A549 (cell line): Measurements from ENCODE around the gene KBTBD13. TPM values are rescaled to one million over a fixed set of nuclear protein-coding genes. Genes with fewer than 3 reads are reported as not detected.
A peak's percentile ranks its signal among the peaks of the same experiment; 100 is the strongest.
"Not testable (repeated sequence)": the region's sequence is repeated elsewhere in the genome, so short reads cannot be mapped to it uniquely, and the experiment has no call there.

Source experiments
- ATAC-seq, 2 experiments: fragments of 200-7000 bp in 1 of 2; fragments of >200 bp in 1 of 2; cut with Nextera tagmentation in 1 of 2; cut with Tn5 transposase in 1 of 2; 3 replicates each; pipeline versions ENCODE4 v1.8.0 to v1.9.1; 2018 to 2020; ENCODE audit warnings: mild to moderate bottlenecking in 1 of 2, moderate library complexity in 1 of 2
- CTCF ChIA-PET: fragments of 300-600 bp; sonication (Branson Sonifier 250); formaldehyde crosslinking; extraction: SDS; loops from one replicate; lab custom pipeline; 2021; ENCODE audit warnings: antibody characterized with exemption, inconsistent platforms; lab: Yijun Ruan, JAX
- POLR2A ChIA-PET: fragments of 350-600 bp; formaldehyde crosslinking; extraction: SDS; loops from one replicate; lab custom pipeline; 2021; ENCODE audit warnings: antibody characterized with exemption, inconsistent platforms; lab: Yijun Ruan, JAX
- DNase-seq, 2 experiments: peaks; one replicate each; pipeline versions ENCODE4 v3.0.0 to v3.0.0-alpha.2; 2011 to 2016; ENCODE audit warnings: low read depth in 1 of 2, low spot score in 1 of 2
- FAIRE-seq: peaks from 2 replicates; lab custom pipeline; 2011; peaks lifted over from hg19 to GRCh38; lab: Jason Lieb, UNC
- H3K27ac ChIP-seq, 2 experiments: fragments of >200 bp; sonication (Bioruptor Twin); formaldehyde crosslinking; 3 replicates each; pipeline ENCODE4 v1.5.1; 2016 to 2017
- H3K4me1 ChIP-seq: fragments of >200 bp; sonication (Bioruptor Twin); formaldehyde crosslinking; 3 replicates; pipeline ENCODE4 v1.6.1; 2016
- H3K4me2 ChIP-seq: fragments of >200 bp; sonication (Bioruptor Twin); formaldehyde crosslinking; 3 replicates; pipeline ENCODE4 v1.6.1; 2016
- H3K4me3 ChIP-seq: fragments of >200 bp; sonication (Bioruptor Twin); formaldehyde crosslinking; 3 replicates; pipeline ENCODE4 v1.5.1; 2016
- H3K9me3 ChIP-seq: fragments of >200 bp; sonication (Bioruptor Twin); formaldehyde crosslinking; 3 replicates; pipeline ENCODE4 v1.6.1; 2016
- BHLHE40 ChIP-seq: IDR thresholded peaks from 2 replicates; pipeline ENCODE4 v1.6.1; 2012; ENCODE audit warnings: low read depth, low read length, inconsistent platforms
- CBX8 ChIP-seq: fragments of 200-600 bp; sonication (generic); IDR thresholded peaks from 2 replicates; pipeline ENCODE4 v1.6.1; 2016
- CEBPB ChIP-seq, 2 experiments: fragments of >200 bp in 1 of 2; sonication (Bioruptor Twin) in 1 of 2; formaldehyde crosslinking in 1 of 2; IDR thresholded peaks; 2 replicates each; pipeline ENCODE4 v1.6.1; 2012 to 2016
- CHD2 ChIP-seq: fragments of 150-350 bp; IDR thresholded peaks from 2 replicates; pipeline ENCODE4 v1.6.1; 2014; ENCODE audit warnings: low read length; ENCODE audit not compliant: partially characterized antibody
- E2F6 ChIP-seq: IDR thresholded peaks from 2 replicates; pipeline ENCODE4 v1.6.1; 2012; ENCODE audit warnings: low read depth, borderline replicate concordance
- FOSL2 ChIP-seq, 2 experiments: fragments of 450-650 bp in 1 of 2; fragments of >200 bp in 1 of 2; sonication (Bioruptor Twin) in 1 of 2; formaldehyde crosslinking; IDR thresholded peaks; 2 replicates each; pipeline versions ENCODE4 v1.5.0 to v1.6.1; 2016 to 2020; ENCODE audit warnings: mild to moderate bottlenecking in 1 of 2, moderate library complexity in 1 of 2
- FOXS1 ChIP-seq: fragments of 250-450 bp; sonication (Bioruptor Pico); IDR thresholded peaks from 2 replicates; pipeline ENCODE4 v1.5.0; 2020; ENCODE audit warnings: mild to moderate bottlenecking, moderate library complexity
- HDAC2 ChIP-seq: fragments of 200-600 bp; sonication (generic); IDR thresholded peaks from 2 replicates; pipeline ENCODE4 v1.6.1; 2016
- HOXA7 ChIP-seq: fragments of 250-450 bp; sonication (Bioruptor Pico); IDR thresholded peaks from 2 replicates; pipeline ENCODE4 v1.5.0; 2020; ENCODE audit warnings: mild to moderate bottlenecking, moderate library complexity
- HOXB5 ChIP-seq: fragments of 250-450 bp; sonication (Bioruptor Pico); IDR thresholded peaks from 2 replicates; pipeline ENCODE4 v1.5.0; 2020; ENCODE audit warnings: mild to moderate bottlenecking, moderate library complexity
- NPAS2 ChIP-seq: fragments of 250-450 bp; sonication (Bioruptor Pico); IDR thresholded peaks from 2 replicates; pipeline ENCODE4 v1.8.0; 2022; ENCODE audit warnings: mild to moderate bottlenecking, moderate library complexity, borderline replicate concordance
- NR3C1 ChIP-seq: fragments of >200 bp; sonication (Bioruptor Twin); formaldehyde crosslinking; IDR thresholded peaks from 3 replicates; pipeline ENCODE4 v1.6.1; 2017
- PHF8 ChIP-seq: fragments of 200-600 bp; sonication (generic); IDR thresholded peaks from 2 replicates; pipeline ENCODE4 v1.6.1; 2016; ENCODE audit warnings: low read depth, mild to moderate bottlenecking, antibody characterized with exemption, moderate library complexity, borderline replicate concordance
- REST ChIP-seq: fragments of 200-600 bp; sonication (generic); IDR thresholded peaks from 2 replicates; pipeline ENCODE4 v1.6.1; 2016; ENCODE audit warnings: antibody characterized with exemption, mild to moderate bottlenecking, moderate library complexity
- RFX5 ChIP-seq: fragments of 450-650 bp; IDR thresholded peaks from 2 replicates; pipeline ENCODE4 v1.7.1; 2014; ENCODE audit warnings: antibody characterized with exemption, mild to moderate bottlenecking, moderate library complexity
- RNF2 ChIP-seq: fragments of 200-600 bp; sonication (generic); IDR thresholded peaks from 2 replicates; pipeline ENCODE4 v1.6.1; 2016; ENCODE audit warnings: low read depth, mild to moderate bottlenecking, antibody characterized with exemption, moderate library complexity, borderline replicate concordance
- SMC3 ChIP-seq: fragments of >200 bp; sonication (Bioruptor Twin); formaldehyde crosslinking; IDR thresholded peaks from 3 replicates; pipeline ENCODE4 v1.6.1; 2018; ENCODE audit warnings: inconsistent platforms
- ZC3H11A ChIP-seq: fragments of 450-650 bp; IDR thresholded peaks from 2 replicates; pipeline ENCODE4 v1.6.1; 2014; ENCODE audit warnings: antibody characterized with exemption, mild to moderate bottlenecking
- ZSCAN20 ChIP-seq: fragments of 250-450 bp; sonication (Bioruptor Pico); IDR thresholded peaks from 2 replicates; pipeline ENCODE4 v1.8.0; 2022; ENCODE audit warnings: mild to moderate bottlenecking, moderate library complexity
- WGBS: methylation state at CpG from one replicate; pipeline ENCODE4 v1.1.6; 2017; ENCODE audit errors: missing lambda C conversion rate; 5-methylcytosine and 5-hydroxymethylcytosine counted together
- polyA plus RNA-seq, 4 experiments: library from polyadenylated mRNA; depleted of rRNA in 3 of 4; stranded (reverse); fragments of >200 nt; fragmentation: RNase III in 1 of 4; extraction: RNeasy Plus Mini Kit Qiagen cat#74134 plus additional on column Dnase treatment in 1 of 4; gene quantifications; 2 replicates in 3 of 4; 3 replicates in 1 of 4; pipeline ENCODE4 v1.2.3, GENCODE V29; 2011 to 2017
- TF ChIP-seq, protein P1 (sequence below): IDR thresholded peaks from 2 replicates; pipeline ENCODE4 v1.6.1; 2012
- TF ChIP-seq, protein P2 (sequence below): fragments of >200 bp; sonication (Bioruptor Twin); formaldehyde crosslinking; IDR thresholded peaks from 2 replicates; pipeline ENCODE4 v1.6.1; 2016

The KBTBD13 gene
- polyA plus RNA-seq, 2 of the 4 experiments (the other 2 are of a cell fraction), result not detected

GRCh38 chr15:65071381-65071811, 5.2 kb upstream of the KBTBD13 start:
- peak in 1 of 2 experiments; percentile 20; a peak in 2 of 6 replicates for ATAC-seq
- no peak overlapping the region for H3K4me3 ChIP-seq
- FAIRE-seq, result no peak
- TF ChIP-seq HOXA7 (no peak), HDAC2 (no peak), FOSL2 (IDR thresholded peaks at IDR 0.05) (no peak), FOSL2 (CRISPR knock-in tag; IDR thresholded peaks at IDR 0.05) (no peak), CHD2 (no peak), NR3C1 (no peak), FOXS1 (no peak), HOXB5 (no peak), CEBPB (IDR thresholded peaks at IDR 0.05) (no peak), ZSCAN20 (CRISPR knock-in tag) (no peak), RFX5 (no peak), CBX8 (no peak), BHLHE40 (no peak), ZC3H11A (no peak)
- TF ChIP-seq, protein P1, sequence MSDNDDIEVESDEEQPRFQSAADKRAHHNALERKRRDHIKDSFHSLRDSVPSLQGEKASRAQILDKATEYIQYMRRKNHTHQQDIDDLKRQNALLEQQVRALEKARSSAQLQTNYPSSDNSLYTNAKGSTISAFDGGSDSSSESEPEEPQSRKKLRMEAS, result no peak
- ChIA-PET CTCF (interaction anchor here (32.9 to 33.7 kb wide), 2 partner anchors 2 to 17 kb away, joined by 1280 read pairs; partner anchors contain the start of genes KBTBD13, RASL12 and SLC51B), POLR2A (no interaction called here)
- no peaks in the 10 kb centered on the region for H3K9me3 ChIP-seq
- WGBS, result 75% methylated on average over 5 of the region's 5 CpGs
- no peak overlapping the region for H3K4me2 ChIP-seq
- H3K27ac ChIP-seq, result no peak overlapping the region; a peak in 1 of 6 replicates
- peaks cover 5% of the 10 kb centered on the region; the same call in 2 of the 3 replicates for H3K4me1 ChIP-seq
- DNase-seq, result no peak

- H3K4me2 ChIP-seq, result no peak overlapping the region
- no peak for FAIRE-seq
- POLR2A ChIA-PET, result no interaction called here
- no peak for DNase-seq
- H3K4me3 ChIP-seq, result no peak overlapping the region
- CTCF ChIA-PET, result interaction anchor here (7.3 to 32.9 kb wide), 3 partner anchors 14 to 39 kb away, joined by 75 to 1280 read pairs (median 254); partner anchors contain the start of genes MTFMT, RASL12 and SLC51B
- H3K9me3 ChIP-seq, result no peaks in the 10 kb centered on the region
- H3K4me1 ChIP-seq, result peaks cover 5% of the 10 kb centered on the region; the same call in 2 of the 3 replicates
- no peak overlapping the region; a peak in 1 of 6 replicates for H3K27ac ChIP-seq
- WGBS, result 100% methylated on average over 1 of the region's 1 CpG
- no peak for ATAC-seq
- no peak for TF ChIP-seq CHD2
- TF ChIP-seq CBX8, result no peak
- TF ChIP-seq, protein P1, result no peak
- no peak for TF ChIP-seq RNF2
- no peak for TF ChIP-seq NPAS2 (CRISPR knock-in tag)
- TF ChIP-seq E2F6, result no peak
- no peak for TF ChIP-seq SMC3
These were observed 4.5 kb upstream of the KBTBD13 start for GRCh38 chr15:65072027-65072426.

DNA sequence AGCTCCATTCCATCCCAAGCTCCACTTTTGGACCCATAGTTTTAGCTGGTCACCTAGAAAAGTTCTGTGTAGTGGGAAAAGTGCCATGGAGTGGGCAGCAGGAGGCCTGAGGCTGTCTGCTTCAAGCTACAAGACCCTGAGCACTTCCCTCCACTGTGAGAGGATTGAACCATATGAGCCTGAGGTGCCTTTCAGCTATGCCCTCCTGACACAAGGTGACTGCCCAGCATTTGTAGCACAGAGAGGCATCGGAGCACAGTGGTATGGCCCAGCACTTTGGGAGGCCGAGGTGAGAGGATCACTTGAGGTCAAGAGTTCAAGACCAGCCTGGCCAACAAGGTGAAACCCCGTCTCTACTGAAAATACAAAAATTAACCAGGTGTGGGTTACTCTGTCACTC, 3.9 kb upstream of the KBTBD13 start:
- no peak for DNase-seq
- no peak overlapping the region for H3K27ac ChIP-seq
- no peak for ATAC-seq
- ChIA-PET POLR2A (no interaction called here), CTCF (interaction anchor here (7.3 to 32.9 kb wide), 3 partner anchors 13 to 39 kb away, joined by 75 to 1280 read pairs (median 254); partner anchors contain the start of genes MTFMT, RASL12 and SLC51B)
- no peak overlapping the region for H3K4me2 ChIP-seq
- no peak for FAIRE-seq
- WGBS, result 87% methylated on average over 3 of the region's 3 CpGs
- TF ChIP-seq PHF8, result no peak
- TF ChIP-seq, protein P2, sequence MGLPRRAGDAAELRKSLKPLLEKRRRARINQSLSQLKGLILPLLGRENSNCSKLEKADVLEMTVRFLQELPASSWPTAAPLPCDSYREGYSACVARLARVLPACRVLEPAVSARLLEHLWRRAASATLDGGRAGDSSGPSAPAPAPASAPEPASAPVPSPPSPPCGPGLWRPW, result no peak
- TF ChIP-seq REST, result no peak
- no peak overlapping the region for H3K4me3 ChIP-seq
- no peaks in the 10 kb centered on the region for H3K9me3 ChIP-seq
- H3K4me1 ChIP-seq, result peaks cover 5% of the 10 kb centered on the region; the same call in 2 of the 3 replicates

- POLR2A ChIA-PET, H3K9me3 ChIP-seq, DNase-seq, H3K27ac ChIP-seq, ATAC-seq, H3K4me2 ChIP-seq, H3K4me1 ChIP-seq, H3K4me3 ChIP-seq, FAIRE-seq: not testable (repeated sequence)
- WGBS, result 94% methylated on average over 14 of the region's 22 CpGs
- CTCF ChIA-PET, result interaction anchor here (1.0 to 32.9 kb wide), 5 partner anchors 11 to 53 kb away, joined by 3 to 1280 read pairs (median 75); partner anchors contain the start of genes MTFMT, RASL12 and SLC51B
These were observed 1.6 kb upstream of the KBTBD13 start for GRCh38 chr15:65074946-65075345.

GRCh38 chr15:65075607-65076395, 745 bp upstream of the KBTBD13 start:
- FAIRE-seq, H3K27ac ChIP-seq, DNase-seq, H3K4me3 ChIP-seq, ATAC-seq, H3K9me3 ChIP-seq, POLR2A ChIA-PET, H3K4me1 ChIP-seq, H3K4me2 ChIP-seq: not testable (repeated sequence)
- CTCF ChIA-PET, result interaction anchor here (1.1 to 32.9 kb wide), 8 partner anchors 10 to 202 kb away, joined by 3 to 1280 read pairs (median 32); partner anchors contain the start of genes MTFMT, RASL12 and SLC51B
- WGBS, result 87% methylated on average over 12 of the region's 12 CpGs
